GM13976 (cell line): ENCODE data around the gene TLR6.
"Not testable (repeated sequence)": the region's sequence is repeated elsewhere in the genome, so short reads cannot be mapped to it uniquely, and the experiment has no call there.

Experiments
- DNase-seq: peaks from one replicate; pipeline ENCODE4 v3.0.0; 2012; ENCODE audit warnings: low spot score
- in situ Hi-C: fragments of 300-500 bp; cut with MboI; formaldehyde crosslinking; loops from one replicate; pipeline ENCODE4 v1.12.0; 2022; ENCODE audit warnings: low sequenced_read_pairs, mixed read lengths, inconsistent platforms; ENCODE audit not compliant: unreplicated experiment
- TF ChIP-seq, protein P1 (sequence below): IDR thresholded peaks from 2 replicates; pipeline ENCODE4 v1.5.1; 2012; ENCODE audit warnings: borderline replicate concordance, mild to moderate bottlenecking; ENCODE audit not compliant: insufficient read depth; ENCODE audit errors: extremely low read depth, missing control alignments, control extremely low read depth

The TLR6 gene

DNA sequence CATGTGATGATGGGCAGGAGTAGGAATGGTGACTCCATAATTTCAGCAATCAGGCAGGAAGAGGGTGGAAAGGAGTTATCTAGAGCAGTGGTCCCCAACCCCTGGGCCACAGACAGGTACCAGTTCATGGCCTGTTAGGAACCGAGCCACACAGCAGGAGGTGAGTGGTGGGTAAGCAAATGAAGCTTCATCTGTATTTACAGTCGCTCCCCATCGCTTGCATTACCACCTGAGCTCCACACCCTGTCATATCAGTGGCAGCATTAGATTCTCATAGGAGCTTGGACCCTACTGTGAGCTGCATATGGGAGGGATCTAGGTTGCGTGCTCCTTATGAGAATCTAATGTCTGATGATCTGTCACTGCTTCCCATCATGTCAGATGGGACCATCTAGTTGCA, 72.5 kb downstream of the TLR6 start:
- no peak for DNase-seq
- in situ Hi-C loops, result no loop called here
- TF ChIP-seq, protein P1, sequence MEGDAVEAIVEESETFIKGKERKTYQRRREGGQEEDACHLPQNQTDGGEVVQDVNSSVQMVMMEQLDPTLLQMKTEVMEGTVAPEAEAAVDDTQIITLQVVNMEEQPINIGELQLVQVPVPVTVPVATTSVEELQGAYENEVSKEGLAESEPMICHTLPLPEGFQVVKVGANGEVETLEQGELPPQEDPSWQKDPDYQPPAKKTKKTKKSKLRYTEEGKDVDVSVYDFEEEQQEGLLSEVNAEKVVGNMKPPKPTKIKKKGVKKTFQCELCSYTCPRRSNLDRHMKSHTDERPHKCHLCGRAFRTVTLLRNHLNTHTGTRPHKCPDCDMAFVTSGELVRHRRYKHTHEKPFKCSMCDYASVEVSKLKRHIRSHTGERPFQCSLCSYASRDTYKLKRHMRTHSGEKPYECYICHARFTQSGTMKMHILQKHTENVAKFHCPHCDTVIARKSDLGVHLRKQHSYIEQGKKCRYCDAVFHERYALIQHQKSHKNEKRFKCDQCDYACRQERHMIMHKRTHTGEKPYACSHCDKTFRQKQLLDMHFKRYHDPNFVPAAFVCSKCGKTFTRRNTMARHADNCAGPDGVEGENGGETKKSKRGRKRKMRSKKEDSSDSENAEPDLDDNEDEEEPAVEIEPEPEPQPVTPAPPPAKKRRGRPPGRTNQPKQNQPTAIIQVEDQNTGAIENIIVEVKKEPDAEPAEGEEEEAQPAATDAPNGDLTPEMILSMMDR, result no peak

DNA sequence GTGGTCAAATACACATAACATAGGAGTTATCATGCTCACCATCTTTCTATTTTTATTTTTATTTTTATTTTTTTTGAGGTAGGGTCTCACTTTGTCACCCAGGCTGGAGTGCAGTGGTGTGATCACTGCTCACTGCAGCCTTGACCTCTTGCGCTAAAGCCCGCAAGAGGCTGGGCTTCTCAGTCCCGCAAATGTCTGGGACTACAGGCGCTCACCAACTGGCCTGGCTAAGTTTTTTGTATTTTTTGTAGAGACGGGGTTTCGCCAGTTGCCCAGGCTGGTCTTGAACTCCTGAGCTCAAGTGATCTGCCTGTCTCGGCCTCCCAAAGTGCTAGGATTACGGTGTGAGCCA, 73.5 kb downstream of the TLR6 start:
- in situ Hi-C loops, result no loop called here
- no peak for DNase-seq
- TF ChIP-seq, protein P1, result no peak

DNA sequence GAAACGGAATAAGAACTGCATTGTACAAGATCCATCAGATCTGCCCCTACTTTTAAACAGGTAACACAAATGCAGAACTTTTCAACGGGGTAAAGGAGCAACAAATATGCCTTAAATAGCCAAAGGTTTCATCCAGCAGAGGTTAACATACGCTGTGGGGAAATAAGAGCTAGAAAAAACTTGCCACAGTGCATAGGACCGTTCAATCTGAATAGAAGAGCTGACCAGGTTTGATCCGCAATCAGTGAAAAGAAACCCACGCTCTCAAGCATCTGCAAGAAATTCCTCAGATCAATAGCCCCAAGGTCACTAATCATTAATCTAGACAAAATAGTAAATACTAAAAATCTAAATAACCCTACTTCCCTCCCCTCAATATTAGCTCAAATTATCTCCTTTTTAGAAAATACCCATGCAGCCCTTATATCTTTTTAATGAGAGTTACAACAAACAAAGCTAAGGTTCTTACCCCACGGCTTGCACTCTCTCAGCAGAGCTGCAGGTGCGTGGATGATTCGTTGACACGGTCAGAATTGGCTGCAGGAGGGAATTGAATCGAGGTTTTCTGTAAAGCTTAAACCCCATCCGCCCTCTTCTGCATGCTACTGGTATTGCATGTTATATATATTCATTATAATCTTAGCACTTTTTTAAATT, 74.0 kb downstream of the TLR6 start, which contains the start of gene TLR10:
Gene TLR10 (minus strand): TSS at position 539 of the 657 bp plus-strand sequence. CDS start 7,400 bp downstream, outside the sequence.
- DNase-seq, result no peak
- TF ChIP-seq, protein P1, result peak; percentile 34
- in situ Hi-C loops, result no loop called here

DNA sequence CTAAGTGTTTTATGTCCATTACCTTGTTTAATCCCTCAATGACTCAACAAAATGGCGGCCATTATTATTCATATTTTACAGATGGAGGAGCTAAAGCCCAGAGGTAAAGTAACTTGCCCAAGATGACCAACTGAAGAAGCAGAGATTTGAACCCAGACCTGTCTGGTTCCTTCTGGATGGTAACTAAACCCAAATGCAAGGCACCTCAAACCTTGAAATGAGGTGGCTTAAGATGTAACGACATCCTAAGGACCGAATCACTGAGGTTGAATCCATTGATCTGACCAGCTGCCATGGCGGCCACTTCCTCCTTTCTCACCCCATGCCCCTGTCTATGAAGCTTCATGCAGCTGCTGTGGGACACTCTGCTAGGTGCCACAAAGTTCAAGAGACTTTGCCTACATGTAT, 74.8 kb downstream of the TLR6 start:
- TF ChIP-seq, protein P1, result no peak
- DNase-seq, result no peak
- in situ Hi-C loops, result no loop called here

DNA sequence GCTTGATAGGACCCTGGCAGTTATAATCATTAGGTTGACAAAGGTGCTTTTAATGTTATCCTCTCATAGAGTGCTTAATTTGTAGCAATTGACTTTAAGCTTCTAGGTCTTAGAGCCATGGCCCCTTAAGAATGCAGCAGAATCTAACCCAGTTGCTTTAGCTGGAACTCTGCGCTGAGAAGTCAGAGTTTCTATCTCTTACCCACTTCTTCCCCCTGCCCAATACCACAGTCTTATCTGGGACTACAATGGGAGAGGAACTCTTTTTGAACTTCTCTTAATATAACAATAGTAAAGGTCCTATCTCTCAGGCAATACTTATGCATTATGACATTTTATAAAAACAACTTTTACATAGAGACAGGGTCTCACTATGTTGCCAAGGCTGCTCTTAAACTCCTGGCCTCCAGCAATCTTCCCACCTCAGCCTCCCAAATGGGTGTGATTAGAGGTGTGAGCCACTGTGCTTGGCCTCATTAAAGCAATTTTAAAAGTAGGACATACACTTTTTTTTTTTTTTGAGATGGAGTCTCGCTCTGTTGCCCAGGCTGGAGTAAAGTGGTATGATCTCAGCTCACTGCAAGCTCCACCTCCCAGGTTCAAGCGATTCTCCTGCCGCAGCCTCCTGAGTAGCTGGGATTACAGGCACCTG, 75.7 kb downstream of the TLR6 start:
- no peak for DNase-seq
- TF ChIP-seq, protein P1, result no peak
- in situ Hi-C loops, result no loop called here

DNA sequence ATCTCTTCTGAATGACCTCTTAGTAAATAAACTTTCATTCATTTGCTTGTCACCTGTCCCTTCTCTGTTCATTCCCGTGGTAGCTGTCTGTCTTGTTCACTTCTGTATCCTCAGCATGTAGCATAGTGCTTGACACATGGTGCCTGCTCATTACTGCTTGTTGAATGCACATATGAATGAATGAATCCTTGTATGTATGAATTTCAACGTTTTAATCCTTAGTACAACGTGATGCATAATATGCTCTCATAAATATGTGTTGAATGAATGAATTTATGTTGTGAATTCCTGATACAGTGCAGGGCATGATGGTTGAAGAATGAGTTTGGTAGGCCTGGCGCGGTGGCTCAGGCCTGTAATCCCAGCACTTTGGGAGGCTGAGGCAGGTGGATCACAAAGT, 76.8 kb downstream of the TLR6 start:
- TF ChIP-seq, protein P1, result no peak
- no peak for DNase-seq
- in situ Hi-C loops, result no loop called here

DNA sequence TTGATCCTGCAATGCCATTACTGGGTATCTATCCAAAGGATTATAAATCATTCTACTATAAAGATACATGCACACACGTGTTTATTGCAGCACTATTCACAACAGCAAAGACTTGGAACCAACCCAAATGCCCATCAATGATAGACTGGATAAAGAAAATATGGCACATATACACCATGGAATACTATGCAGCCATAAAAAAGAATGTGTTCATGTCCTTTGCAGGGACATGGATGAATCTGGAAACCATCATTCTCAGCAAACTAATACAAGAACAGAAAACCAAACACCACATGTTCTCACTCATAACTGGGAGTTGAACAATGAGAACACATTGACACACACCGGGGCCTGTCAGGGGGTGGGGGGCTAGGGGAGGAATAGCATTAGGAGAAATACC, 78.7 kb downstream of the TLR6 start:
- DNase-seq, in situ Hi-C loops: not testable (repeated sequence)
